ENCODE measurements around the gene GSDME. TPM values are rescaled to one million over a fixed set of nuclear protein-coding genes. Genes with fewer than 3 reads are reported as not detected.

The GSDME gene
- total and polyA plus RNA-seq, 2 of the 4 experiments (the other 2 are of a cell fraction) = 75.2 to 78.7 TPM

GRCh38 chr7:24795407-24795767, 38.1 kb upstream of the GSDME start:
- no peak overlapping the region for H3K18ac ChIP-seq (ENCODE audit: low read depth, low read length)
- no peak overlapping the region for H3K4me3 ChIP-seq (ENCODE audit: insufficient read depth, low read depth, low read length)
- no peaks in the 10 kb centered on the region for H3K9me1 ChIP-seq (ENCODE audit: insufficient read depth, low read length)
- no peaks in the 10 kb centered on the region for H3K27me3 ChIP-seq (ENCODE audit: control insufficient read depth, insufficient read depth, low read length)
- WGBS, 2 experiments (ENCODE audit: extremely low coverage in 2 of 2, insufficient read length in 1 of 2) = 80% methylated on average over 1 of the region's 9 CpGs; no CpG with 5 or more reads in 1 of the 2 experiments
- H4K91ac ChIP-seq (ENCODE audit: insufficient read depth, low read depth, low read length) = no peak overlapping the region
- H3K56ac ChIP-seq (ENCODE audit: extremely low read depth, insufficient read depth, low read length) = no peak overlapping the region
- H3K4me1 ChIP-seq (ENCODE audit: control insufficient read depth, insufficient read depth, low read length) = no peaks in the 10 kb centered on the region
- TF ChIP-seq RCOR1 (IDR thresholded peaks at IDR 0.05; ENCODE audit: insufficient replicate concordance, low read length) (no peak), RFX5 (IDR thresholded peaks at IDR 0.05; ENCODE audit: low read depth, low read length) (no peak), CEBPB (IDR thresholded peaks at IDR 0.05; ENCODE audit: low read depth, low read length) (no peak), BHLHE40 (IDR thresholded peaks at IDR 0.05; ENCODE audit: low read depth, low read length) (no peak), CTCF (conservative IDR thresholded peaks at IDR 0.05; ENCODE audit: low read depth, low read length) (no peak), SMC3 (IDR thresholded peaks at IDR 0.05; ENCODE audit: low read depth, low read length) (no peak), POLR2A (IDR thresholded peaks at IDR 0.05; ENCODE audit: low read depth, low read length) (no peak), MAZ (IDR thresholded peaks at IDR 0.05; ENCODE audit: borderline replicate concordance, low read depth, low read length) (no peak), RAD21 (IDR thresholded peaks at IDR 0.05; ENCODE audit: low read length) (no peak), NFE2L2 (IDR thresholded peaks at IDR 0.05; ENCODE audit: low read depth, low read length) (no peak), CHD1 (IDR thresholded peaks at IDR 0.05; ENCODE audit: low read depth, low read length) (no peak), MAFK (IDR thresholded peaks at IDR 0.05; ENCODE audit: low read depth, low read length) (no peak), MXI1 (IDR thresholded peaks at IDR 0.05; ENCODE audit: borderline replicate concordance, low read depth, low read length) (no peak), FOS (IDR thresholded peaks at IDR 0.05; ENCODE audit: low read depth, low read length) (no peak)
- TF ChIP-seq, protein P1, sequence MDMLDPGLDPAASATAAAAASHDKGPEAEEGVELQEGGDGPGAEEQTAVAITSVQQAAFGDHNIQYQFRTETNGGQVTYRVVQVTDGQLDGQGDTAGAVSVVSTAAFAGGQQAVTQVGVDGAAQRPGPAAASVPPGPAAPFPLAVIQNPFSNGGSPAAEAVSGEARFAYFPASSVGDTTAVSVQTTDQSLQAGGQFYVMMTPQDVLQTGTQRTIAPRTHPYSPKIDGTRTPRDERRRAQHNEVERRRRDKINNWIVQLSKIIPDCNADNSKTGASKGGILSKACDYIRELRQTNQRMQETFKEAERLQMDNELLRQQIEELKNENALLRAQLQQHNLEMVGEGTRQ (IDR thresholded peaks at IDR 0.05; ENCODE audit: low read depth, low read length) = no peak
- TF ChIP-seq, protein P2, sequence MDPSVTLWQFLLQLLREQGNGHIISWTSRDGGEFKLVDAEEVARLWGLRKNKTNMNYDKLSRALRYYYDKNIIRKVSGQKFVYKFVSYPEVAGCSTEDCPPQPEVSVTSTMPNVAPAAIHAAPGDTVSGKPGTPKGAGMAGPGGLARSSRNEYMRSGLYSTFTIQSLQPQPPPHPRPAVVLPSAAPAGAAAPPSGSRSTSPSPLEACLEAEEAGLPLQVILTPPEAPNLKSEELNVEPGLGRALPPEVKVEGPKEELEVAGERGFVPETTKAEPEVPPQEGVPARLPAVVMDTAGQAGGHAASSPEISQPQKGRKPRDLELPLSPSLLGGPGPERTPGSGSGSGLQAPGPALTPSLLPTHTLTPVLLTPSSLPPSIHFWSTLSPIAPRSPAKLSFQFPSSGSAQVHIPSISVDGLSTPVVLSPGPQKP (IDR thresholded peaks at IDR 0.05; ENCODE audit: borderline replicate concordance, low read depth, low read length) = no peak
- peaks cover 6% of the 10 kb centered on the region; the same call in 1 of the 2 replicates for H3K36me3 ChIP-seq (ENCODE audit: control insufficient read depth, insufficient read depth, low read length)
- POLR2A ChIA-PET (ENCODE audit: unreplicated experiment) = no interaction called here
- no peaks in the 10 kb centered on the region for H3K9me3 ChIP-seq (ENCODE audit: control insufficient read depth, insufficient read depth, low read length)
- no peak for DNase-seq
- no peak overlapping the region for H4K5ac ChIP-seq (ENCODE audit: low read depth, low read length)
- CTCF ChIA-PET = no interaction called here
- H3K23ac ChIP-seq (ENCODE audit: low read depth, low read length) = no peak overlapping the region
- H3K4me2 ChIP-seq (ENCODE audit: low read depth, low read length) = no peak overlapping the region
- no peak for ATAC-seq (ENCODE audit: low read depth)
- H3K27ac ChIP-seq (ENCODE audit: insufficient read depth, low read length) = no peak overlapping the region
- H4K8ac ChIP-seq (ENCODE audit: low read depth in 2 of 2, low read length in 2 of 2) = no peak overlapping the region
- no peaks in the 10 kb centered on the region for H4K20me1 ChIP-seq (ENCODE audit: insufficient read depth, low read length)
- H2AK5ac ChIP-seq (ENCODE audit: low read depth, low read length) = no peak overlapping the region
- no peaks in the 10 kb centered on the region for H3K79me1 ChIP-seq (ENCODE audit: low read depth in 1 of 2, low read length in 2 of 2)
- no peak overlapping the region for H3K14ac ChIP-seq (replicated peaks; ENCODE audit: low read depth, low read length)
- H2BK15ac ChIP-seq (ENCODE audit: low read depth, low read length) = no peak overlapping the region
- H3K9ac ChIP-seq (ENCODE audit: low read depth, low read length) = no peak overlapping the region
- no TSS peak for BruUV-seq (replicated peaks)
- in situ Hi-C loops (cut with MboI; ENCODE audit: low sequenced_read_pairs) (no loop called here), dilution Hi-C loops (cut with HindIII; ENCODE audit: low sequenced_read_pairs, unreplicated experiment) (no loop called here), intact Hi-C loops (cut with micrococcal nuclease) (no loop called here)
- no peak overlapping the region for H2BK20ac ChIP-seq (ENCODE audit: low read depth, low read length)
- no peak overlapping the region for H3K4ac ChIP-seq (ENCODE audit: low read depth, low read length)
- H2AK9ac ChIP-seq (replicated peaks; ENCODE audit: low read depth, low read length, poor library complexity) = no peak overlapping the region
- no peak overlapping the region for H2BK120ac ChIP-seq (ENCODE audit: low read depth, low read length)
- no peak overlapping the region for H2AFZ ChIP-seq (replicated peaks; ENCODE audit: low read length, poor library complexity)
- no peak overlapping the region for H2BK5ac ChIP-seq (ENCODE audit: low read depth, low read length, poor library complexity, severe bottlenecking)
